ENCODE results near the gene TTC16. TPM values are rescaled to one million over a fixed set of nuclear protein-coding genes. Genes with fewer than 3 reads are reported as not detected.

The TTC16 gene
- total and polyA plus RNA-seq, 2 experiments from 2014 or later = not detected

GRCh38 chr9:127694890-127695720, 20.8 kb upstream of the TTC16 start:
- 75% methylated on average over 9 of the region's 9 CpGs for WGBS (ENCODE audit: low lambda C conversion rate, missing lambda C conversion rate)
- DNase-seq (ENCODE audit: low spot score) = no peak
- no peak overlapping the region for H3K4me3 ChIP-seq

GRCh38 chr9:127697575-127697974, 18.3 kb upstream of the TTC16 start:
- no peak for DNase-seq (ENCODE audit: low spot score)
- H3K4me2 ChIP-seq = no peak overlapping the region
- no peaks in the 10 kb centered on the region for H4K20me1 ChIP-seq (ENCODE audit: insufficient read depth, poor library complexity, severe bottlenecking)
- 76% methylated on average over 5 of the region's 5 CpGs for WGBS (ENCODE audit: low lambda C conversion rate, missing lambda C conversion rate)
- H2AFZ ChIP-seq = no peak overlapping the region
- H3K79me2 ChIP-seq = no peaks in the 10 kb centered on the region
- TF ChIP-seq EZH2phosphoT487 (IDR thresholded peaks at IDR 0.05; ENCODE audit: low read depth, severe bottlenecking, unreplicated experiment) (no peak), EZH2 (IDR thresholded peaks at IDR 0.05; ENCODE audit: borderline replicate concordance) (no peak), CTCF (IDR thresholded peaks at IDR 0.05; ENCODE audit: poor library complexity) (no peak)
- H3K4me1 ChIP-seq (ENCODE audit: insufficient read depth) = no peaks in the 10 kb centered on the region
- no peaks in the 10 kb centered on the region for H3K9me3 ChIP-seq (ENCODE audit: low read depth)
- no peak overlapping the region for H3K27ac ChIP-seq
- no peaks in the 10 kb centered on the region for H3K9me2 ChIP-seq (replicated peaks; ENCODE audit: insufficient read depth)
- no peaks in the 10 kb centered on the region for H3K36me3 ChIP-seq (replicated peaks; ENCODE audit: insufficient read depth, low read depth)
- no peak overlapping the region for H3K4me3 ChIP-seq
- no peaks in the 10 kb centered on the region for H3K27me3 ChIP-seq

More at GRCh38 chr9:127694890-127695720, 20.8 kb upstream of the TTC16 start:
- Histone ChIP-seq H3K4me2 (peak overlapping the region; percentile 47), H4K20me1 (ENCODE audit: insufficient read depth, poor library complexity, severe bottlenecking) (no peaks in the 10 kb centered on the region), H3K36me3 (replicated peaks; ENCODE audit: insufficient read depth, low read depth) (no peaks in the 10 kb centered on the region), H3K27ac (peak overlapping the region; percentile 42), H3K27me3 (no peaks in the 10 kb centered on the region), H3K79me2 (no peaks in the 10 kb centered on the region), H2AFZ (no peak overlapping the region), H3K9me2 (replicated peaks; ENCODE audit: insufficient read depth) (no peaks in the 10 kb centered on the region), H3K9me3 (ENCODE audit: low read depth) (no peaks in the 10 kb centered on the region), H3K4me1 (ENCODE audit: insufficient read depth) (no peaks in the 10 kb centered on the region)
- no peak for TF ChIP-seq CTCF (IDR thresholded peaks at IDR 0.05; ENCODE audit: poor library complexity)
- no peak for TF ChIP-seq EZH2phosphoT487 (IDR thresholded peaks at IDR 0.05; ENCODE audit: low read depth, severe bottlenecking, unreplicated experiment)
- TF ChIP-seq EZH2 (IDR thresholded peaks at IDR 0.05; ENCODE audit: borderline replicate concordance) = no peak

GRCh38 chr9:127698386-127698785, 17.5 kb upstream of the TTC16 start:
- no peaks in the 10 kb centered on the region for H4K20me1 ChIP-seq (ENCODE audit: insufficient read depth, poor library complexity, severe bottlenecking)
- no peak overlapping the region for H3K4me2 ChIP-seq
- no peaks in the 10 kb centered on the region for H3K9me2 ChIP-seq (replicated peaks; ENCODE audit: insufficient read depth)
- TF ChIP-seq CTCF (IDR thresholded peaks at IDR 0.05; ENCODE audit: poor library complexity) (no peak), EZH2phosphoT487 (IDR thresholded peaks at IDR 0.05; ENCODE audit: low read depth, severe bottlenecking, unreplicated experiment) (no peak), EZH2 (IDR thresholded peaks at IDR 0.05; ENCODE audit: borderline replicate concordance) (no peak)
- H3K4me1 ChIP-seq (ENCODE audit: insufficient read depth) = no peaks in the 10 kb centered on the region
- H3K9me3 ChIP-seq (ENCODE audit: low read depth) = no peaks in the 10 kb centered on the region
- H3K27me3 ChIP-seq = no peaks in the 10 kb centered on the region
- H3K4me3 ChIP-seq = no peak overlapping the region
- 94% methylated on average over 5 of the region's 5 CpGs for WGBS (ENCODE audit: low lambda C conversion rate, missing lambda C conversion rate)
- no peak for DNase-seq (ENCODE audit: low spot score)
- H2AFZ ChIP-seq = no peak overlapping the region
- no peak overlapping the region for H3K27ac ChIP-seq
- H3K79me2 ChIP-seq = no peaks in the 10 kb centered on the region
- H3K36me3 ChIP-seq (replicated peaks; ENCODE audit: insufficient read depth, low read depth) = no peaks in the 10 kb centered on the region

All from hepatocyte (in vitro differentiated cells).